C4-2B (cell line): Measurements from ENCODE around the gene LHFPL6.

Experiments used
- ZFX ChIP-seq: fragments of 450-650 bp; IDR thresholded peaks from 2 replicates; pipeline ENCODE4 v1.6.1; 2017
- TF ChIP-seq, protein P1 (sequence below): fragments of 450-650 bp; conservative IDR thresholded peaks from 2 replicates; pipeline ENCODE4 v1.5.1; 2017; ENCODE audit warnings: mild to moderate bottlenecking

DNA sequence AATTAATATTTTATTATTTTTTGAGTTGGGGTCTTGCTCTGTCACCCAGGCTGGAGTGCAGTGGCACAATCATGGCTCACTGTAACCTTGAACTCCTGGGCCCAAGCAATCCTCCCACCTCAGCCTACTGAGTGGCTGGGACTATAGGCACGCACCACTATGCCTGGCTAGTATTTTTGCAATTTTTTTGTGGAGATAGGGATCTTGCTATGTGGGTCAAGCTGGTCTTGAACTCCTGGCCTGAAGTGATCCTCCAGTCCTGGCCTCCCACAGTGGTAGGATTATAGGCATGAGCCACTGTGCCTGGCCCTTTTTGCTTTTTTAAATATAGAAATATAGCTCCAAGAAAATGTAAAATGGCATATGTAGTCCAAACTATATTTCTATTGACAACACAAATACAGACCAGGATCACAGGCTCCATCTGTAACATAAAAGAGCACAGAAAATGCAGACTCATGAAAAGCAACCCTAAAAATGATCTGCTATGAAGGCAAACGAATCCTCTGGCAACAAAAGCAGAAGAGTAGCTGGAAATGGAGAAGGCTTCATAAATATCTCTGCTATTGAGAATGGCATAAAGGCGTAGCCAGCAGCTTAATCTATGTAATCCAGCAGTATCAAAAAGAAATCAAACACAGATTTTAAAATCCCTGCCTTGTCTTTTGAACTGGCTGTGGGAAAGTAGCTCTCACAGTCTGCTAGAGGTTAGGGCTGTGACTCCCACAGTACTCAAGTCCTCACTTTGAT is 200.6 kb downstream of the LHFPL6 start:
- TF ChIP-seq, protein P1, sequence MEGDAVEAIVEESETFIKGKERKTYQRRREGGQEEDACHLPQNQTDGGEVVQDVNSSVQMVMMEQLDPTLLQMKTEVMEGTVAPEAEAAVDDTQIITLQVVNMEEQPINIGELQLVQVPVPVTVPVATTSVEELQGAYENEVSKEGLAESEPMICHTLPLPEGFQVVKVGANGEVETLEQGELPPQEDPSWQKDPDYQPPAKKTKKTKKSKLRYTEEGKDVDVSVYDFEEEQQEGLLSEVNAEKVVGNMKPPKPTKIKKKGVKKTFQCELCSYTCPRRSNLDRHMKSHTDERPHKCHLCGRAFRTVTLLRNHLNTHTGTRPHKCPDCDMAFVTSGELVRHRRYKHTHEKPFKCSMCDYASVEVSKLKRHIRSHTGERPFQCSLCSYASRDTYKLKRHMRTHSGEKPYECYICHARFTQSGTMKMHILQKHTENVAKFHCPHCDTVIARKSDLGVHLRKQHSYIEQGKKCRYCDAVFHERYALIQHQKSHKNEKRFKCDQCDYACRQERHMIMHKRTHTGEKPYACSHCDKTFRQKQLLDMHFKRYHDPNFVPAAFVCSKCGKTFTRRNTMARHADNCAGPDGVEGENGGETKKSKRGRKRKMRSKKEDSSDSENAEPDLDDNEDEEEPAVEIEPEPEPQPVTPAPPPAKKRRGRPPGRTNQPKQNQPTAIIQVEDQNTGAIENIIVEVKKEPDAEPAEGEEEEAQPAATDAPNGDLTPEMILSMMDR = no peak
- no peak for TF ChIP-seq ZFX
